Bronchial epithelial cell (primary cell): ENCODE measurements around the gene NAIF1. TPM values are rescaled to one million over a fixed set of nuclear protein-coding genes. Genes with fewer than 3 reads are reported as not detected.

Source experiments
- DNase-seq: peaks from one replicate; pipeline ENCODE4 v3.0.0-alpha.2; 2010; ENCODE audit warnings: low read depth
- FAIRE-seq: peaks from 2 replicates; lab custom pipeline; 2011; peaks lifted over from hg19 to GRCh38; lab: Jason Lieb, UNC
- H3K27me3 ChIP-seq: 2 replicates; pipeline ENCODE4 v1.5.1; 2011; ENCODE audit warnings: low read length; ENCODE audit not compliant: control insufficient read depth, insufficient read depth
- H3K36me3 ChIP-seq: 2 replicates; pipeline ENCODE4 v1.5.1; 2011; ENCODE audit warnings: low read length; ENCODE audit not compliant: control insufficient read depth, insufficient read depth
- H3K4me3 ChIP-seq: 2 replicates; pipeline ENCODE4 v1.5.1; 2011; ENCODE audit warnings: mild to moderate bottlenecking, low read depth, low read length, control low read depth
- total RNA-seq: library from RNA; depleted of rRNA; stranded (reverse); fragments of >200 nt; gene quantifications from 2 replicates; pipeline ENCODE4 v1.2.1, GENCODE V29; 2014
- TF ChIP-seq, protein P1 (sequence below): IDR thresholded peaks from 2 replicates; pipeline ENCODE4 v1.5.1; 2011; ENCODE audit warnings: mild to moderate bottlenecking, moderate library complexity, low read length, control low read depth, inconsistent platforms; ENCODE audit not compliant: insufficient read depth, severe bottlenecking

Gene NAIF1
- total RNA-seq, 1 donor from 2014 or later, result 10.3 TPM

- TF ChIP-seq, protein P1, sequence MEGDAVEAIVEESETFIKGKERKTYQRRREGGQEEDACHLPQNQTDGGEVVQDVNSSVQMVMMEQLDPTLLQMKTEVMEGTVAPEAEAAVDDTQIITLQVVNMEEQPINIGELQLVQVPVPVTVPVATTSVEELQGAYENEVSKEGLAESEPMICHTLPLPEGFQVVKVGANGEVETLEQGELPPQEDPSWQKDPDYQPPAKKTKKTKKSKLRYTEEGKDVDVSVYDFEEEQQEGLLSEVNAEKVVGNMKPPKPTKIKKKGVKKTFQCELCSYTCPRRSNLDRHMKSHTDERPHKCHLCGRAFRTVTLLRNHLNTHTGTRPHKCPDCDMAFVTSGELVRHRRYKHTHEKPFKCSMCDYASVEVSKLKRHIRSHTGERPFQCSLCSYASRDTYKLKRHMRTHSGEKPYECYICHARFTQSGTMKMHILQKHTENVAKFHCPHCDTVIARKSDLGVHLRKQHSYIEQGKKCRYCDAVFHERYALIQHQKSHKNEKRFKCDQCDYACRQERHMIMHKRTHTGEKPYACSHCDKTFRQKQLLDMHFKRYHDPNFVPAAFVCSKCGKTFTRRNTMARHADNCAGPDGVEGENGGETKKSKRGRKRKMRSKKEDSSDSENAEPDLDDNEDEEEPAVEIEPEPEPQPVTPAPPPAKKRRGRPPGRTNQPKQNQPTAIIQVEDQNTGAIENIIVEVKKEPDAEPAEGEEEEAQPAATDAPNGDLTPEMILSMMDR, result no peak
- Histone ChIP-seq H3K4me3 (no peak overlapping the region), H3K36me3 (no peaks in the 10 kb centered on the region), H3K27me3 (no peaks in the 10 kb centered on the region)
- DNase-seq (no peak), FAIRE-seq (no peak)
Observed at GRCh38 chr9:128084746-128085145, 17.6 kb upstream of the NAIF1 start.

- peak; percentile 91 for DNase-seq
- FAIRE-seq, result no peak
- no peaks in the 10 kb centered on the region for H3K36me3 ChIP-seq
- no peaks in the 10 kb centered on the region for H3K27me3 ChIP-seq
- TF ChIP-seq, protein P1, result no peak
- no peak overlapping the region for H3K4me3 ChIP-seq
Observed at GRCh38 chr9:128082151-128082550, 15.0 kb upstream of the NAIF1 start.

DNA sequence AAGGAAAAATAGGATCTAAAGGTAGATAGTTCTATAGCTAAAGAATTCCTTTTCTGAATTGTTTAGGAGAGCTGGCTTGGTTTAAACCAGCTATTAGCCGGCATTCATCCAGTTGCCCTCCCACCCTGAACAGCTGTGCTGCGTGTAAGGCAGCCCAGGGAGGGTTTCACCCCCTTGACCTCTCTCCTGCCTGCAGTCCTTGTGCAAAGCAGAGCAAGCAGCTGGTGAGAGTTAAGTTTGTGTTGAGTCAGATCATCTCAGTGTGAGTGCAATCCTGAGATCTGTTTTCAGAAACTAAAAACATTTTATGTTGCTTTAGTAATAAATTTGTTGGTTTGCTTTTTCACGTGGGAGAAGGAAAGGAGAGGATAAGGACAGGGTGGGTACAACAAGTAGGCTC is 13.9 kb upstream of the NAIF1 start:
- no peaks in the 10 kb centered on the region for H3K36me3 ChIP-seq
- DNase-seq (no peak), FAIRE-seq (no peak)
- no peaks in the 10 kb centered on the region for H3K27me3 ChIP-seq
- no peak overlapping the region for H3K4me3 ChIP-seq
- TF ChIP-seq, protein P1, result no peak

DNA sequence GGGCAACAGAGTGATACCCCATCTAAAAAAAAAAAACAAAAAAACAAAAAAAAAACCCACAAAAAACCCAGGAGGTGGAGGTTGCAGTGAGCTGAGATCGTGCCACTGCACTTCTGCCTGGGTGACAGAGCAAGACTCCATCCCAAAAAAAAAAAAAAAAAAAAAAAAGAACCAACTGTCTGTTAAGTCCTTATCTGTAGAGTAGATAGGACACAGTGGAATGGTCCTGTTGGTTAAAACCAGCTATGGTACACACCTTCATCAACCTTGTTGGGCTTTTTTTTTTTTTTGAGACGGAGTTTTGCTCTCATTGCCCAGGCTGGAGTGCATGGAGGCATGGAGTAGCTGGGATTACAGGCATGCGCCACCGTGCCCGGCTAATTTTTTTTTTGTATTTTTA is 13.1 kb upstream of the NAIF1 start:
- Histone ChIP-seq H3K27me3 (no peaks in the 10 kb centered on the region), H3K4me3 (no peak overlapping the region), H3K36me3 (no peaks in the 10 kb centered on the region)
- TF ChIP-seq, protein P1, result no peak
- DNase-seq (no peak), FAIRE-seq (no peak)

DNA sequence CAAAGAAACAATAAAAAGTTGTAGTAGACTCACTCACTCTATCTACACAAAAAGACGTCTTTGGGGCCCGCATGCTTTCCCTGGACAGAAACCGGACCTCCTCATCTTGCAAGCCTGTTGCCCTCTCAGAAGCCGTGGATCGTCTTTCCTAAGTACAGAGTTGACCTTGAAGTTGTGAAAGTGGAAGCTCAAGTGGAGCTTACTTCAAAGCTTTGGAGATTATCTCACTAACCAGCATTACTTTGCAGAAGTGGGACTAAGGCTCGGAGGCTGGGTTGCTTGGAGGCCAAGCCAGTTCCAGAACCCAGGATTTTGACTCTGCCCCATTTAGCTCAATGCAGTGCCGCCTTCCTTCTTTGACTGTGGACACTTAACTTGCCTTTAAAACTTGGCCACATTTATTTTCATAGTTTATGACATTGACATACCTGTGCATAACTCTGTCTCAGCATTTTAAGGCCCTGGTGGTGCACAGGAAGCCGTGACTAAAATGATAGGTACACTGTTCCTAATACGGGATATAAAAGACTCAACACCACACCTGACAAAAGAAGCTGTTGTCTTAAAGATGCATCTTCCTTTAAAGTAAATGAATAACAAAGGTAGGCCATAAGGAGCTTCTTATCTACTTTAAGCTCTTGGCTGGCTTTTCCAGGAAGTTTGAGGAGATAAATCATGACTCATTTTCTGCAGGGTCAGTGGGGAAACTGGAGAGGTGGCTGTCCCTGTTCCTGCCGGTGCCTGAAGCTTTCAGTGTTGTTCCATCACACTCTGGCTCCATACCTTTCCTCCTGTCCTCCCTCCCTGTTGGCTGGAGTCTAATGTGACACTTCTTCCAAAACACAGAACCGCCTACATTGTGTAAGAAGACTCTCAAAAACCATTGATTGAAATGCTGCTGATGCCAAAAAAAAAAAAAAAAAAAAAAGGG is 11.6 kb upstream of the NAIF1 start:
- DNase-seq, result peak; percentile 68
- Histone ChIP-seq H3K27me3 (no peaks in the 10 kb centered on the region), H3K4me3 (no peak overlapping the region), H3K36me3 (no peaks in the 10 kb centered on the region)
- TF ChIP-seq, protein P1, result no peak
- no peak for FAIRE-seq
